ENCODE measurements around the gene MISP. TPM values are rescaled to one million over a fixed set of nuclear protein-coding genes. Genes with fewer than 3 reads are reported as not detected.

Gene MISP
- total and polyA plus RNA-seq, 2 donors (not counting 1 experiment from before 2014, with no cell fraction given) = not detected

- Histone ChIP-seq H3K4me1 (ENCODE audit: control insufficient read depth in 2 of 2, insufficient read depth in 2 of 2, low read length in 2 of 2) (no peaks in the 10 kb centered on the region), H4K20me1 (ENCODE audit: control insufficient read depth, insufficient read depth, low read length, poor library complexity, severe bottlenecking) (no peaks in the 10 kb centered on the region), H3K4me3 (ENCODE audit: control extremely low read depth in 1 of 5, extremely low read depth in 1 of 5, insufficient read depth in 1 of 5, low read depth in 2 of 5, low read length in 4 of 5) (no peak overlapping the region), H3K36me3 (replicated peaks in 1 of 2; ENCODE audit: control extremely low read depth in 1 of 2, control insufficient read depth in 1 of 2, extremely low read depth in 1 of 2, insufficient read depth in 2 of 2, low read length in 1 of 2) (no peaks in the 10 kb centered on the region), H3K9me3 (ENCODE audit: control extremely low read depth in 1 of 3, control insufficient read depth in 2 of 3, insufficient read depth in 1 of 3, low read length in 2 of 3) (peaks cover 0 to 62% (median 7%) of the 10 kb centered on the region in 3 donors), H3K27ac (ENCODE audit: low read length in 2 of 2) (no peak overlapping the region), H2AFZ (ENCODE audit: insufficient read depth, low read depth, low read length, poor library complexity, severe bottlenecking) (no peak overlapping the region), H3K27me3 (replicated peaks in 1 of 4; ENCODE audit: control extremely low read depth in 1 of 4, control insufficient read depth in 3 of 4, insufficient read depth in 4 of 4, low read length in 3 of 4) (peaks cover 0 to 2% (median 0%) of the 10 kb centered on the region in 4 experiments), H3K9ac (ENCODE audit: low read length) (no peak overlapping the region), H3K79me2 (ENCODE audit: control insufficient read depth, insufficient read depth, low read length) (no peaks in the 10 kb centered on the region), H3K4me2 (replicated peaks; ENCODE audit: low read depth, low read length, poor library complexity, severe bottlenecking) (no peak overlapping the region)
- ChIA-PET CTCF (no interaction called here), POLR2A (no interaction called here)
- ATAC-seq (ENCODE audit: low read depth) = no peak
- intact Hi-C loops (cut with micrococcal nuclease) = no loop called here
- Mint-ChIP-seq H3K27ac (no peak overlapping the region), H3K9me3 (ENCODE audit: insufficient read depth) (no peaks in the 10 kb centered on the region), H3K4me3 (no peak overlapping the region), H3K27me3 (no peaks in the 10 kb centered on the region), H3K4me1 (no peaks in the 10 kb centered on the region)
- 97% methylated on average over 40 of the region's 43 CpGs for WGBS (ENCODE audit: insufficient coverage)
- no peak for DNase-seq
- no peak for TF ChIP-seq EZH2 (IDR thresholded peaks at IDR 0.05; ENCODE audit: borderline replicate concordance, insufficient read depth, low read depth, low read length, poor library complexity, severe bottlenecking)
- TF ChIP-seq, protein P1, sequence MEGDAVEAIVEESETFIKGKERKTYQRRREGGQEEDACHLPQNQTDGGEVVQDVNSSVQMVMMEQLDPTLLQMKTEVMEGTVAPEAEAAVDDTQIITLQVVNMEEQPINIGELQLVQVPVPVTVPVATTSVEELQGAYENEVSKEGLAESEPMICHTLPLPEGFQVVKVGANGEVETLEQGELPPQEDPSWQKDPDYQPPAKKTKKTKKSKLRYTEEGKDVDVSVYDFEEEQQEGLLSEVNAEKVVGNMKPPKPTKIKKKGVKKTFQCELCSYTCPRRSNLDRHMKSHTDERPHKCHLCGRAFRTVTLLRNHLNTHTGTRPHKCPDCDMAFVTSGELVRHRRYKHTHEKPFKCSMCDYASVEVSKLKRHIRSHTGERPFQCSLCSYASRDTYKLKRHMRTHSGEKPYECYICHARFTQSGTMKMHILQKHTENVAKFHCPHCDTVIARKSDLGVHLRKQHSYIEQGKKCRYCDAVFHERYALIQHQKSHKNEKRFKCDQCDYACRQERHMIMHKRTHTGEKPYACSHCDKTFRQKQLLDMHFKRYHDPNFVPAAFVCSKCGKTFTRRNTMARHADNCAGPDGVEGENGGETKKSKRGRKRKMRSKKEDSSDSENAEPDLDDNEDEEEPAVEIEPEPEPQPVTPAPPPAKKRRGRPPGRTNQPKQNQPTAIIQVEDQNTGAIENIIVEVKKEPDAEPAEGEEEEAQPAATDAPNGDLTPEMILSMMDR (IDR thresholded peaks at IDR 0.05) = no peak
These were observed 4.6 kb upstream of the MISP start for GRCh38 chr19:746208-746819.

DNA sequence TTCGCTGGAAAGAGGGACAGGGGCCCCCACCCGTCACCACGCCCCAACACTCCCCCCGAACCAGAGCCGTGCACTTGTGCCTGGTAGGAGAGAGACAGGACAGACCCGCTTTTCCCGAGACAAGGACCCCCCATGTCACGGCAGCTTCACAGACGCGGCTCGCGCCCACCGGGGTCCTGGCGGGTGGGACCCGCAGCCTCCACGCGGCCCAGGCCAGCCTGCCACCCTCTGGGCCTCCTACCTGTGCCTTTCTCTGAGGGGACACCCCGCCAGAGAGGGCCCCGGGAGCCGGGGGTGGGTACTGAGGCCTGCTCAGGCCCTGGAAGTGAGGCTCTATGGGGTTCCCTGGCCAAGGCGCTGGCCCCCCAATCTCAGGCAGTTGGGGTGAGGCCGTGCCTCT, 4.0 kb upstream of the MISP start:
- no peaks in the 10 kb centered on the region for H3K79me2 ChIP-seq (ENCODE audit: control insufficient read depth, insufficient read depth, low read length)
- H3K4me2 ChIP-seq (replicated peaks; ENCODE audit: low read depth, low read length, poor library complexity, severe bottlenecking) = no peak overlapping the region
- Mint-ChIP-seq H3K27ac (no peak overlapping the region), H3K4me3 (no peak overlapping the region), H3K4me1 (no peaks in the 10 kb centered on the region), H3K27me3 (no peaks in the 10 kb centered on the region), H3K9me3 (ENCODE audit: insufficient read depth) (no peaks in the 10 kb centered on the region)
- ATAC-seq (ENCODE audit: low read depth) = no peak
- no peak overlapping the region for H3K4me3 ChIP-seq (ENCODE audit: control extremely low read depth in 1 of 5, extremely low read depth in 1 of 5, insufficient read depth in 1 of 5, low read depth in 2 of 5, low read length in 4 of 5)
- no peak overlapping the region for H2AFZ ChIP-seq (ENCODE audit: insufficient read depth, low read depth, low read length, poor library complexity, severe bottlenecking)
- no peaks in the 10 kb centered on the region for H3K36me3 ChIP-seq (replicated peaks in 1 of 2; ENCODE audit: control extremely low read depth in 1 of 2, control insufficient read depth in 1 of 2, extremely low read depth in 1 of 2, insufficient read depth in 2 of 2, low read length in 1 of 2)
- H4K20me1 ChIP-seq (ENCODE audit: control insufficient read depth, insufficient read depth, low read length, poor library complexity, severe bottlenecking) = no peaks in the 10 kb centered on the region
- no peaks in the 10 kb centered on the region for H3K4me1 ChIP-seq (ENCODE audit: control insufficient read depth in 2 of 2, insufficient read depth in 2 of 2, low read length in 2 of 2)
- 97% methylated on average over 22 of the region's 22 CpGs for WGBS (ENCODE audit: insufficient coverage)
- H3K9ac ChIP-seq (ENCODE audit: low read length) = no peak overlapping the region
- peaks cover 0 to 57% (median 7%) of the 10 kb centered on the region in 3 donors for H3K9me3 ChIP-seq (ENCODE audit: control extremely low read depth in 1 of 3, control insufficient read depth in 2 of 3, insufficient read depth in 1 of 3, low read length in 2 of 3)
- CTCF ChIA-PET = no interaction called here
- peaks cover 0 to 4% (median 0%) of the 10 kb centered on the region in 4 experiments for H3K27me3 ChIP-seq (replicated peaks in 1 of 4; ENCODE audit: control extremely low read depth in 1 of 4, control insufficient read depth in 3 of 4, insufficient read depth in 4 of 4, low read length in 3 of 4)
- intact Hi-C loops (cut with micrococcal nuclease) = no loop called here
- TF ChIP-seq, protein P1 (IDR thresholded peaks at IDR 0.05) = no peak
- TF ChIP-seq EZH2 (IDR thresholded peaks at IDR 0.05; ENCODE audit: borderline replicate concordance, insufficient read depth, low read depth, low read length, poor library complexity, severe bottlenecking) = no peak
- DNase-seq = no peak
- POLR2A ChIA-PET = no interaction called here
- no peak overlapping the region for H3K27ac ChIP-seq (ENCODE audit: low read length in 2 of 2)
